Keratinocyte (primary cell): ENCODE data around the gene HPSE2. TPM values are rescaled to one million over a fixed set of nuclear protein-coding genes. Genes with fewer than 3 reads are reported as not detected.

Experiments used
- DNase-seq: peaks from one replicate; pipeline ENCODE4 v3.0.0-alpha.2; 2011; ENCODE audit warnings: low read depth, missing footprints, low spot score
- FAIRE-seq: peaks from 2 replicates; lab custom pipeline; 2011; peaks lifted over from hg19 to GRCh38; lab: Jason Lieb, UNC
- H2AFZ ChIP-seq: 2 replicates; pipeline ENCODE4 v1.6.0; 2012; ENCODE audit warnings: low read length, control low read depth, inconsistent platforms; ENCODE audit not compliant: control insufficient read depth
- H3K27ac ChIP-seq: 2 replicates; pipeline ENCODE4 v1.5.1; 2011; ENCODE audit warnings: low read length; ENCODE audit not compliant: control insufficient read depth, insufficient read depth
- H3K27me3 ChIP-seq: 3 replicates; pipeline ENCODE4 v1.6.0; 2011; ENCODE audit warnings: low read length; ENCODE audit not compliant: control insufficient read depth, insufficient read depth; ENCODE audit errors: extremely low read depth
- H3K36me3 ChIP-seq, 2 experiments: 2 replicates in 1 of 2; 3 replicates in 1 of 2; pipeline ENCODE4 v1.5.1; 2011; ENCODE audit warnings: low read length in 2 of 2, mild to moderate bottlenecking in 1 of 2; ENCODE audit not compliant: control insufficient read depth in 2 of 2, insufficient read depth in 2 of 2; ENCODE audit errors: extremely low read depth in 1 of 2
- H3K4me1 ChIP-seq: 3 replicates; pipeline ENCODE4 v1.5.1; 2011; ENCODE audit warnings: low read length; ENCODE audit not compliant: control insufficient read depth, insufficient read depth; ENCODE audit errors: extremely low read depth
- H3K4me2 ChIP-seq: 3 replicates; pipeline ENCODE4 v1.6.0; 2011; ENCODE audit warnings: low read depth, low read length; ENCODE audit not compliant: control insufficient read depth, insufficient read depth; ENCODE audit errors: extremely low read depth
- H3K4me3 ChIP-seq, 3 experiments: fragments of 200-600 bp in 1 of 3; sonication (generic) in 1 of 3; 2 replicates in 2 of 3; 3 replicates in 1 of 3; pipeline ENCODE4 v1.5.1; 2011 to 2016; ENCODE audit warnings: low read length in 3 of 3, mild to moderate bottlenecking in 3 of 3, control low read depth in 2 of 3, inconsistent platforms in 1 of 3, low read depth in 1 of 3, mixed read lengths in 1 of 3, mixed run types in 1 of 3, moderate library complexity in 1 of 3; ENCODE audit not compliant: control insufficient read depth in 2 of 3, insufficient read depth in 2 of 3; ENCODE audit errors: extremely low read depth in 1 of 3
- H3K79me2 ChIP-seq: 2 replicates; pipeline ENCODE4 v1.6.0; 2012; ENCODE audit warnings: low read length; ENCODE audit not compliant: control insufficient read depth, insufficient read depth
- H3K9ac ChIP-seq: 3 replicates; pipeline ENCODE4 v1.6.0; 2011; ENCODE audit warnings: low read length; ENCODE audit not compliant: control insufficient read depth, insufficient read depth; ENCODE audit errors: extremely low read depth
- H3K9me1 ChIP-seq: 3 replicates; pipeline ENCODE4 v1.6.0; 2011; ENCODE audit warnings: low read length; ENCODE audit not compliant: control insufficient read depth, insufficient read depth; ENCODE audit errors: extremely low read depth
- H3K9me3 ChIP-seq: 2 replicates; pipeline ENCODE4 v1.5.1; 2012; ENCODE audit warnings: low read depth, low read length; ENCODE audit not compliant: control insufficient read depth
- H4K20me1 ChIP-seq: 3 replicates; pipeline ENCODE4 v1.6.0; 2011; ENCODE audit warnings: low read length; ENCODE audit not compliant: control insufficient read depth, insufficient read depth; ENCODE audit errors: extremely low read depth
- EZH2 ChIP-seq: IDR thresholded peaks from one replicate; pipeline ENCODE4 v1.6.1; 2012; ENCODE audit warnings: inconsistent platforms, mild to moderate bottlenecking, low read length, moderate library complexity
- dilution Hi-C: fragments of 300-500 bp; cut with MboI; formaldehyde crosslinking; loops from one replicate; pipeline ENCODE4 v1.7.0; 2020; ENCODE audit warnings: low sequenced_read_pairs; ENCODE audit not compliant: extremely low pct_ligation_motif_present
- polyA plus RNA-seq, 5 experiments: library from polyadenylated mRNA; depleted of rRNA in 3 of 5; stranded (reverse) in 3 of 5; stranded (forward) in 1 of 5; unstranded in 1 of 5; fragments of >200 nt; gene quantifications; 1 replicate in 1 of 5; 2 replicates in 3 of 5; 3 replicates in 1 of 5; pipeline versions ENCODE4 v1.2.1 to v1.2.3, GENCODE V29; 2011 to 2012; ENCODE audit warnings: missing spikeins in 2 of 5, low read depth in 1 of 5, low replicate concordance in 1 of 5
- TF ChIP-seq, protein P1 (sequence below), 3 experiments: IDR thresholded peaks in 1 of 3; conservative IDR thresholded peaks in 1 of 3; optimal IDR thresholded peaks in 1 of 3; 2 replicates in 2 of 3; 3 replicates in 1 of 3; pipeline versions ENCODE3 to v1.5.1; 2011; ENCODE audit warnings: low read length in 3 of 3, mild to moderate bottlenecking in 3 of 3, moderate library complexity in 2 of 3, control low read depth in 1 of 3, inconsistent platforms in 1 of 3; ENCODE audit not compliant: insufficient read depth in 2 of 3; ENCODE audit errors: extremely low read depth in 1 of 3

Gene HPSE2
- polyA plus RNA-seq, 1 donor (not counting 4 experiments of a cell fraction or from before 2014, with no cell fraction given), result 0.01 TPM

- Histone ChIP-seq H3K36me3 (no peaks in the 10 kb centered on the region), H3K27ac (no peak overlapping the region), H3K79me2 (no peaks in the 10 kb centered on the region), H3K4me3 (no peak overlapping the region), H3K27me3 (peaks cover 3% of the 10 kb centered on the region), H3K9me1 (no peaks in the 10 kb centered on the region), H3K9ac (no peak overlapping the region), H3K4me1 (no peaks in the 10 kb centered on the region), H2AFZ (no peak overlapping the region), H3K4me2 (no peak overlapping the region), H3K9me3 (no peaks in the 10 kb centered on the region), H4K20me1 (no peaks in the 10 kb centered on the region)
- no peak for TF ChIP-seq EZH2
- TF ChIP-seq, protein P1, sequence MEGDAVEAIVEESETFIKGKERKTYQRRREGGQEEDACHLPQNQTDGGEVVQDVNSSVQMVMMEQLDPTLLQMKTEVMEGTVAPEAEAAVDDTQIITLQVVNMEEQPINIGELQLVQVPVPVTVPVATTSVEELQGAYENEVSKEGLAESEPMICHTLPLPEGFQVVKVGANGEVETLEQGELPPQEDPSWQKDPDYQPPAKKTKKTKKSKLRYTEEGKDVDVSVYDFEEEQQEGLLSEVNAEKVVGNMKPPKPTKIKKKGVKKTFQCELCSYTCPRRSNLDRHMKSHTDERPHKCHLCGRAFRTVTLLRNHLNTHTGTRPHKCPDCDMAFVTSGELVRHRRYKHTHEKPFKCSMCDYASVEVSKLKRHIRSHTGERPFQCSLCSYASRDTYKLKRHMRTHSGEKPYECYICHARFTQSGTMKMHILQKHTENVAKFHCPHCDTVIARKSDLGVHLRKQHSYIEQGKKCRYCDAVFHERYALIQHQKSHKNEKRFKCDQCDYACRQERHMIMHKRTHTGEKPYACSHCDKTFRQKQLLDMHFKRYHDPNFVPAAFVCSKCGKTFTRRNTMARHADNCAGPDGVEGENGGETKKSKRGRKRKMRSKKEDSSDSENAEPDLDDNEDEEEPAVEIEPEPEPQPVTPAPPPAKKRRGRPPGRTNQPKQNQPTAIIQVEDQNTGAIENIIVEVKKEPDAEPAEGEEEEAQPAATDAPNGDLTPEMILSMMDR (optimal IDR thresholded peaks at IDR 0.05 in 1 of 3, IDR thresholded peaks at IDR 0.05 in 1 of 3, conservative IDR thresholded peaks at IDR 0.05 in 1 of 3; ENCODE audit: extremely low read depth in 1 of 3, insufficient read depth in 2 of 3, low read length in 3 of 3), result no peak
- FAIRE-seq (no peak), DNase-seq (no peak)
- dilution Hi-C loops, result no loop called here
Measured at GRCh38 chr10:98649170-98649569, 586.5 kb downstream of the HPSE2 start.

DNA sequence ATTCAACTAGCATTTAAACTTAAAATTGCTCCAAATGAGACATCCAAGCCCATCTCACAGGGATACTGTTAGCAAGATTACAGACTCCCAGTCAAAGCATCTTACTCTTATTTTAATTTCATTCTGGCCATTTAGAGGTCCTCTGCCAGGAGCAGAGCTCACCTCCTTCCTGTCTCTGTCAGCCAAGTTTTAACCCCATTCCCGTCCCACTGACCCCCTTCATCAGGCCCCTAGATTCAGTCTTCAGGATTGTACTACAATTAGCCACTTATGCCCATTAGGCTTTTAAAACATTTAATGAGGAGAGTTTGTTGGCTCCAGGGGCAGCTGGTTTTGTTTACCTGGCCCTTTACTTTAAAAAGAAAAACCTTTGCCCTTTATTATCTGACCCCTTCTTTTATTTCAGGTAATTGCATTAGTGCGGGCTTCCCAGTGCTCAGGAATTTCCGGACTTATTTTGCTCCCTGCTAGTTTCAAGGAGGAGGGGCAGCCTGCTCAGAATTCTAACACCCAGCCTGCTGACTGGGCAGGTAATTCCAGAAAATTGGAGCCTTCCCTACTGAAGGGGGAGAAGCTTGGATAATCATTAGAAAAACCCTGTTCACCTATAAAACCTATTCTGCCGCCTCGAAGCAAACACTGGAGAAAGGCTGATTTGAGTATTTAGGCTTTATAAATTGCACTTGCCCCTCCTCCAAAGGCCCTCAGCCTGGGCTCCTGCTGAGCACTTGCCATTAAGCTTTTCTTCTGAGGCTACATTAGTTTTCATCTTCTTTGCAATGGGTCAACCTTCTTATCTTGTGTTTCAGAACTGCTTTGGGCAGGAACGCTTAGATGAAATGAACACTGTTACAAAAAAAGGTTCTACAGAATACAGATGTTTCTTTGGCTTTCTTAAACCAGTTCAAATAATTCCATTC lies 588.4 kb downstream of the HPSE2 start:
- no peaks in the 10 kb centered on the region for H3K36me3 ChIP-seq
- no peaks in the 10 kb centered on the region for H3K79me2 ChIP-seq
- H2AFZ ChIP-seq, result no peak overlapping the region
- no peak for TF ChIP-seq EZH2
- TF ChIP-seq, protein P1 (optimal IDR thresholded peaks at IDR 0.05 in 1 of 3, IDR thresholded peaks at IDR 0.05 in 1 of 3, conservative IDR thresholded peaks at IDR 0.05 in 1 of 3; ENCODE audit: extremely low read depth in 1 of 3, insufficient read depth in 2 of 3, low read length in 3 of 3), result no peak
- H3K9ac ChIP-seq, result no peak overlapping the region
- no peaks in the 10 kb centered on the region for H3K9me3 ChIP-seq
- H3K4me3 ChIP-seq, result no peak overlapping the region
- DNase-seq (no peak), FAIRE-seq (no peak)
- no peaks in the 10 kb centered on the region for H3K9me1 ChIP-seq
- H3K4me1 ChIP-seq, result no peaks in the 10 kb centered on the region
- dilution Hi-C loops, result no loop called here
- H3K27me3 ChIP-seq, result peaks cover 3% of the 10 kb centered on the region
- no peak overlapping the region for H3K4me2 ChIP-seq
- H4K20me1 ChIP-seq, result no peaks in the 10 kb centered on the region
- no peak overlapping the region for H3K27ac ChIP-seq
